Trophoblast cell (in vitro differentiated cells and primary cell): ENCODE data around the gene MGAT5. TPM values are rescaled to one million over a fixed set of nuclear protein-coding genes. Genes with fewer than 3 reads are reported as not detected.

Experiments used
- DNase-seq, 2 donors: peaks; one replicate each; pipeline ENCODE4 v3.0.0-alpha.2; 2016
- H2AFZ ChIP-seq: 2 replicates; pipeline ENCODE4 v1.6.1; 2013; ENCODE audit warnings: low read length, moderate library complexity, mild to moderate bottlenecking; ENCODE audit not compliant: insufficient read depth, poor library complexity
- H2AK5ac ChIP-seq: 2 replicates; pipeline ENCODE4 v1.6.1; 2013; ENCODE audit warnings: mild to moderate bottlenecking, low read length
- H2BK120ac ChIP-seq: 2 replicates; pipeline ENCODE4 v1.6.1; 2013; ENCODE audit warnings: low read length, mild to moderate bottlenecking, moderate library complexity; ENCODE audit not compliant: insufficient read depth, poor library complexity
- H2BK12ac ChIP-seq: 2 replicates; pipeline ENCODE4 v1.6.1; 2013; ENCODE audit warnings: mild to moderate bottlenecking, low read length, moderate library complexity
- H2BK5ac ChIP-seq: 2 replicates; pipeline ENCODE4 v1.6.1; 2013; ENCODE audit warnings: low read length, low read depth, moderate library complexity, mild to moderate bottlenecking; ENCODE audit not compliant: poor library complexity
- H3K14ac ChIP-seq: 2 replicates; pipeline ENCODE4 v1.6.1; 2013; ENCODE audit warnings: mild to moderate bottlenecking, low read length
- H3K18ac ChIP-seq: 2 replicates; pipeline ENCODE4 v1.6.1; 2013; ENCODE audit warnings: mild to moderate bottlenecking, low read length
- H3K23ac ChIP-seq: 2 replicates; pipeline ENCODE4 v1.6.1; 2013; ENCODE audit warnings: low read length
- H3K27ac ChIP-seq: 2 replicates; pipeline ENCODE4 v1.5.1; 2013; ENCODE audit warnings: low read depth, mild to moderate bottlenecking, inconsistent platforms, low read length, moderate library complexity
- H3K27me3 ChIP-seq: 2 replicates; pipeline ENCODE4 v1.6.1; 2013; ENCODE audit warnings: inconsistent platforms, mild to moderate bottlenecking, low read length, moderate library complexity; ENCODE audit not compliant: insufficient read depth
- H3K36me3 ChIP-seq, 2 experiments: 1 replicate in 1 of 2; 2 replicates in 1 of 2; pipeline ENCODE4 v1.6.1; 2013; ENCODE audit warnings: low read length in 2 of 2, mild to moderate bottlenecking in 2 of 2, moderate library complexity in 1 of 2; ENCODE audit not compliant: insufficient read depth in 2 of 2, control insufficient read depth in 1 of 2
- H3K4ac ChIP-seq: 2 replicates; pipeline ENCODE4 v1.6.1; 2013; ENCODE audit warnings: low read depth, mild to moderate bottlenecking, low read length, moderate library complexity
- H3K4me1 ChIP-seq, 2 experiments: 1 replicate in 1 of 2; 2 replicates in 1 of 2; pipeline ENCODE4 v1.6.1; 2013; ENCODE audit warnings: low read length in 2 of 2, mild to moderate bottlenecking in 2 of 2, moderate library complexity in 1 of 2; ENCODE audit not compliant: insufficient read depth in 2 of 2, control insufficient read depth in 1 of 2
- H3K4me2 ChIP-seq: 2 replicates; pipeline ENCODE4 v1.6.1; 2013; ENCODE audit warnings: inconsistent platforms, mild to moderate bottlenecking, low read length, moderate library complexity
- H3K4me3 ChIP-seq: 2 replicates; pipeline ENCODE4 v1.5.1; 2013; ENCODE audit warnings: mild to moderate bottlenecking, low read depth, low read length, inconsistent platforms
- H3K79me1 ChIP-seq: one replicate; pipeline ENCODE4 v1.6.1; 2013; ENCODE audit warnings: low read length
- H3K79me2 ChIP-seq: 2 replicates; pipeline ENCODE4 v1.6.1; 2013; ENCODE audit warnings: low read length, mild to moderate bottlenecking; ENCODE audit not compliant: control insufficient read depth, insufficient read depth, poor library complexity
- H3K9ac ChIP-seq: 2 replicates; pipeline ENCODE4 v1.6.1; 2013; ENCODE audit warnings: mild to moderate bottlenecking, low read length
- H3K9me3 ChIP-seq: 2 replicates; pipeline ENCODE4 v1.6.1; 2013; ENCODE audit warnings: low read depth, mild to moderate bottlenecking, control low read depth, inconsistent platforms, low read length; ENCODE audit not compliant: insufficient read depth
- H4K12ac ChIP-seq: 2 replicates; pipeline ENCODE4 v1.6.1; 2013; ENCODE audit warnings: low read depth, mild to moderate bottlenecking, low read length, moderate library complexity
- H4K8ac ChIP-seq: 2 replicates; pipeline ENCODE4 v1.6.1; 2013; ENCODE audit warnings: low read depth, mild to moderate bottlenecking, low read length, moderate library complexity
- H4K91ac ChIP-seq: one replicate; pipeline ENCODE4 v1.6.1; 2013; ENCODE audit warnings: low read depth, mild to moderate bottlenecking, low read length, moderate library complexity
- WGBS: extraction: QIAGEN DNeasy Blood & Tissue Kit; methylation state at CpG from one replicate; pipeline ENCODE4 v1.1.7; 2013; ENCODE audit warnings: missing lambda C conversion rate; ENCODE audit not compliant: insufficient read length, insufficient coverage; ENCODE audit errors: extremely low coverage; 5-methylcytosine and 5-hydroxymethylcytosine counted together
- polyA plus RNA-seq: library from polyadenylated mRNA; stranded (reverse); fragments of 200-250 nt; gene quantifications from 2 replicates; pipeline ENCODE4 v1.2.3, GENCODE V29; 2013

Gene MGAT5, protein sequence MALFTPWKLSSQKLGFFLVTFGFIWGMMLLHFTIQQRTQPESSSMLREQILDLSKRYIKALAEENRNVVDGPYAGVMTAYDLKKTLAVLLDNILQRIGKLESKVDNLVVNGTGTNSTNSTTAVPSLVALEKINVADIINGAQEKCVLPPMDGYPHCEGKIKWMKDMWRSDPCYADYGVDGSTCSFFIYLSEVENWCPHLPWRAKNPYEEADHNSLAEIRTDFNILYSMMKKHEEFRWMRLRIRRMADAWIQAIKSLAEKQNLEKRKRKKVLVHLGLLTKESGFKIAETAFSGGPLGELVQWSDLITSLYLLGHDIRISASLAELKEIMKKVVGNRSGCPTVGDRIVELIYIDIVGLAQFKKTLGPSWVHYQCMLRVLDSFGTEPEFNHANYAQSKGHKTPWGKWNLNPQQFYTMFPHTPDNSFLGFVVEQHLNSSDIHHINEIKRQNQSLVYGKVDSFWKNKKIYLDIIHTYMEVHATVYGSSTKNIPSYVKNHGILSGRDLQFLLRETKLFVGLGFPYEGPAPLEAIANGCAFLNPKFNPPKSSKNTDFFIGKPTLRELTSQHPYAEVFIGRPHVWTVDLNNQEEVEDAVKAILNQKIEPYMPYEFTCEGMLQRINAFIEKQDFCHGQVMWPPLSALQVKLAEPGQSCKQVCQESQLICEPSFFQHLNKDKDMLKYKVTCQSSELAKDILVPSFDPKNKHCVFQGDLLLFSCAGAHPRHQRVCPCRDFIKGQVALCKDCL
- 12.7 and 13.0 TPM in 2 replicates for polyA plus RNA-seq

GRCh38 chr2:134253804-134254203 is at the start of gene MGAT5:
MGAT5 (plus strand) TSS chr2:134254072; CDS start chr2:134254404, 332 bp downstream.
- no peak within 1 kb of the TSS for H3K4me3 ChIP-seq
- H3K27ac ChIP-seq = no peak within 1 kb of the TSS
- no peak within 1 kb of the TSS for H4K12ac ChIP-seq
- no peaks in the 10 kb centered on the region for H3K79me2 ChIP-seq
- no peak within 1 kb of the TSS for H3K4ac ChIP-seq
- no peak within 1 kb of the TSS for H4K8ac ChIP-seq
- no peak within 1 kb of the TSS for H3K9ac ChIP-seq
- no peaks in the 10 kb centered on the region for H3K27me3 ChIP-seq
- H3K36me3 ChIP-seq = peaks cover 0 to 4% of the 10 kb centered on the region in 2 experiments
- H3K23ac ChIP-seq = no peak within 1 kb of the TSS
- no peak within 1 kb of the TSS for H2AFZ ChIP-seq
- no peaks in the 10 kb centered on the region for H3K79me1 ChIP-seq
- no peak within 1 kb of the TSS for H3K18ac ChIP-seq
- WGBS = no CpG with 5 or more reads among the region's 4 CpGs
- H2BK12ac ChIP-seq = no peak within 1 kb of the TSS
- no peak within 1 kb of the TSS for H2BK5ac ChIP-seq
- H3K4me2 ChIP-seq = no peak within 1 kb of the TSS
- H3K9me3 ChIP-seq = no peaks in the 10 kb centered on the region
- H2BK120ac ChIP-seq = no peak within 1 kb of the TSS
- no peak within 1 kb of the TSS for H2AK5ac ChIP-seq
- DNase-seq = no peak
- no peak within 1 kb of the TSS for H4K91ac ChIP-seq
- no peaks in the 10 kb centered on the region for H3K4me1 ChIP-seq
- H3K14ac ChIP-seq = no peak within 1 kb of the TSS

DNA sequence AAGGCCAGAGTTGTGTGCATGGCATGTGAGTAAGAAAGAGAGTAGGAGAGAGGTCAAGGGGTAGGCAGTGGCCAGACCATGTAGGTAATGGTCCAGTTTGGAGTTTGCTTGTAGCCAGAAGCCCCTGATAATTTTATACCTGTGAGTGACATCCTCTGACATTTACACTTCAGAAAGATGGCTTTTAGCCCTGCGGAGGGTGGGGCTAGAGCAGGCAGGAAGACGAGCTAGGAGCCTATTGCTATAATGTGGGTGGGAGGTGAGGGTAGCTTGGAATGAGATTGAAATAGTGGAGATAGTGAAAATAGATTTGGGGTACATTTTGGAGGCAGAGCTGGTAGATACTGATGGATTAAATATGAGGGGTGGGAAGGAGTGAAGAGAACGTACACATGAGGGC is 48.8 kb upstream of the MGAT5 start:
- no CpG with 5 or more reads among the region's 3 CpGs for WGBS

DNA sequence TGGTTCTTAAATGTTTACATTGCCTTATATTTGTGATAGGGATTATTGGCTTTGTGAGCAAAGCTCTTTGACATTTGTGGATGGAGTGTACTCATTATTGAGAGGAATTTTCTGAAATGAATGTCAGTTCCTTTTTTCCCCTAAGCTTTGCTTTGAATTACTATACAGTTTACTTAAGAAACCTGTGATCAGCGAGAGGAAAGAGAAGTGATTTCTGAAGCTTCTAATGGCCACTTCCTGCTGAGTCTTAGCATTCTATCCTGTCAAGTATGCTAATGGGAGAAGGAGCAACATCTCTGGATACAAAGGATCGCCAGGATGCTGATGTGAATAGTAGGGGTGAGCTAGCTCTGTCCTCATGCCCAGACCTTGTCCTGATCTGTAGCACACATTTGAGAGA is 47.8 kb upstream of the MGAT5 start:
- H3K14ac ChIP-seq = no peak overlapping the region
- no peak overlapping the region for H2AFZ ChIP-seq
- H3K79me1 ChIP-seq = no peaks in the 10 kb centered on the region
- H3K4me2 ChIP-seq = no peak overlapping the region
- peaks cover 2 to 11% of the 10 kb centered on the region in 2 experiments for H3K4me1 ChIP-seq
- no CpG with 5 or more reads among the region's 2 CpGs for WGBS
- H3K9ac ChIP-seq = no peak overlapping the region
- no peak overlapping the region for H2BK12ac ChIP-seq
- H2BK120ac ChIP-seq = no peak overlapping the region
- no peak overlapping the region for H3K4ac ChIP-seq
- H3K4me3 ChIP-seq = no peak overlapping the region
- no peak overlapping the region for H2BK5ac ChIP-seq
- DNase-seq = no peak
- H2AK5ac ChIP-seq = no peak overlapping the region
- H3K36me3 ChIP-seq = no peaks in the 10 kb centered on the region
- H3K27me3 ChIP-seq = no peaks in the 10 kb centered on the region
- no peaks in the 10 kb centered on the region for H3K79me2 ChIP-seq
- H3K9me3 ChIP-seq = no peaks in the 10 kb centered on the region
- H3K27ac ChIP-seq = no peak overlapping the region
- H4K8ac ChIP-seq = no peak overlapping the region
- no peak overlapping the region for H3K18ac ChIP-seq
- no peak overlapping the region for H4K91ac ChIP-seq
- H3K23ac ChIP-seq = no peak overlapping the region
- no peak overlapping the region for H4K12ac ChIP-seq

More for the DNA sequence above, 48.8 kb upstream of the MGAT5 start:
- Histone ChIP-seq H3K79me1 (no peaks in the 10 kb centered on the region), H3K18ac (no peak overlapping the region), H3K4me3 (no peak overlapping the region), H3K4me2 (no peak overlapping the region), H3K36me3 (no peaks in the 10 kb centered on the region), H3K79me2 (no peaks in the 10 kb centered on the region), H2BK120ac (no peak overlapping the region), H2AFZ (no peak overlapping the region), H3K9me3 (no peaks in the 10 kb centered on the region), H4K12ac (no peak overlapping the region), H3K4me1 (peaks cover 2 to 11% of the 10 kb centered on the region in 2 experiments), H3K27me3 (no peaks in the 10 kb centered on the region), H4K8ac (no peak overlapping the region), H2BK5ac (no peak overlapping the region), H2BK12ac (no peak overlapping the region), H3K9ac (no peak overlapping the region), H4K91ac (no peak overlapping the region), H2AK5ac (no peak overlapping the region), H3K27ac (no peak overlapping the region), H3K4ac (no peak overlapping the region), H3K14ac (no peak overlapping the region), H3K23ac (no peak overlapping the region)
- no peak for DNase-seq

- H3K79me1 ChIP-seq = no peaks in the 10 kb centered on the region
- no peaks in the 10 kb centered on the region for H3K36me3 ChIP-seq
- H2AK5ac ChIP-seq = no peak overlapping the region
- no peak overlapping the region for H4K91ac ChIP-seq
- no peak overlapping the region for H2BK120ac ChIP-seq
- no peak overlapping the region for H2AFZ ChIP-seq
- H4K8ac ChIP-seq = no peak overlapping the region
- H3K4me1 ChIP-seq = peaks cover 2 to 11% of the 10 kb centered on the region in 2 experiments
- no peak overlapping the region for H3K23ac ChIP-seq
- no peaks in the 10 kb centered on the region for H3K79me2 ChIP-seq
- no peak overlapping the region for H3K4ac ChIP-seq
- H2BK5ac ChIP-seq = no peak overlapping the region
- no peak overlapping the region for H3K4me3 ChIP-seq
- H3K18ac ChIP-seq = no peak overlapping the region
- DNase-seq = no peak
- WGBS = no CpG with 5 or more reads among the region's 5 CpGs
- no peak overlapping the region for H3K4me2 ChIP-seq
- no peaks in the 10 kb centered on the region for H3K9me3 ChIP-seq
- H3K27me3 ChIP-seq = no peaks in the 10 kb centered on the region
- H3K9ac ChIP-seq = no peak overlapping the region
- H3K14ac ChIP-seq = no peak overlapping the region
- H3K27ac ChIP-seq = no peak overlapping the region
- H4K12ac ChIP-seq = no peak overlapping the region
- H2BK12ac ChIP-seq = no peak overlapping the region
Observed at GRCh38 chr2:134206573-134206972, 47.3 kb upstream of the MGAT5 start.
